Measurements from ENCODE around the gene ANKS1A.

The ANKS1A gene

DNA sequence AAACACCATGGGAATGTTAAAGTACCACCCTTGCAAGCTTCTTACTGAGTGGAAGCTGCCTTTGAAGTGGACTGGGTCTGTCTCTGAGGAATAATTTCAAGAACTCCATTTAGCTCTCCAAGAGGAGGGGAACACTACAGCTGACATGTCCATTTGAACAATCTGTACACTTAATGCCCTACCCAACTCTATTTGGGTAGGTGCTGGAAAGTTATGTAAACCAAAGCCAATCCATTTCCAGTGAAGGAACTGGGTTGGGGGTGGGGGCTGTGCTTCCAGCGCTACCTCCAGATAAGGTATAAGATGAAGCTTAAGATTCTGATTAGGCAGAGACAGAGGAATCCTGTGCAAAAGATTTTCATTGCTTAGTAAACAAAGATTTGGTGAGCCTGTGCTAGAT is 130.1 kb downstream of the ANKS1A start:
- no peak for DNase-seq (ENCODE audit: low read depth in 2 of 2)

DNA sequence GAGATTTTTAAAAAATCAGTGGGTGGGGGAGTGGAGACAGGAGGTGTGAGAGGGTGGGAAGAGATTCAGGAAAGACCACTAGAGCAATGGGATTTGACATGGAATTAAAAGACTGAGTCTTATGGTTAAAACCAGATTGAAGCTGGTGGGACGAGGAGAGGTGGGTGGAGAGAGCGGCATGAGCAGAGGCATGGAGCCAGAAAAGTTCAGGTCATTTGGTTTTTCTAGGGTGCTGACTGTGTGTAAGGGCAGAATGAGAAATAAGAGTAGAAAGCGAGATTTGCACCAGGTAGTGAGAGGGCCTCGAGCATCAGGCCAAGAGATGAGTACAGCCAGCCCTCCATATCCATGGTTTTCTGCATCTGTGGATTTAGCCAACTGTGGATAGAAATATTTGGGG is 130.8 kb downstream of the ANKS1A start:
- no peak for DNase-seq (ENCODE audit: low read depth in 2 of 2)

DNA sequence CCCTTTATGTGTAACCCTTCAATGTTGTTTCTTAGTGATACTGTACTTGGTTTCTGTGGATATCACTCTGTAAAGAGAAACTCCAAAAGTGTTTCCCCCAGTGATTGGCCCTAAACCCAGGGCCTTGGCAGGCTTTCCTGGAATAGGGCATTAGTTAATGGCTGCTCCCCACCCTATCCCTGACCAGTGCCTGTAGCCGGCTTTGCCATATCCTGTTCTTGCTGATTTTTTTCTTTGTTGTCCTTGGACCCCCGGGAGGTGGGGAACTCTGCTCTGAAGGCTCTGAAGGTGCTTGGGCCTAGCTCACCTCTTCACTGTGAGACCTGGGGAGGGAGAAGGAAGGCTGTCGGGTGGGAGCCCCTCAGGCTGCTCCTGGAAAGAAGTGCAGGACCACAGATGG is 131.9 kb downstream of the ANKS1A start:
- DNase-seq (ENCODE audit: low read depth in 2 of 2) = no peak

DNA sequence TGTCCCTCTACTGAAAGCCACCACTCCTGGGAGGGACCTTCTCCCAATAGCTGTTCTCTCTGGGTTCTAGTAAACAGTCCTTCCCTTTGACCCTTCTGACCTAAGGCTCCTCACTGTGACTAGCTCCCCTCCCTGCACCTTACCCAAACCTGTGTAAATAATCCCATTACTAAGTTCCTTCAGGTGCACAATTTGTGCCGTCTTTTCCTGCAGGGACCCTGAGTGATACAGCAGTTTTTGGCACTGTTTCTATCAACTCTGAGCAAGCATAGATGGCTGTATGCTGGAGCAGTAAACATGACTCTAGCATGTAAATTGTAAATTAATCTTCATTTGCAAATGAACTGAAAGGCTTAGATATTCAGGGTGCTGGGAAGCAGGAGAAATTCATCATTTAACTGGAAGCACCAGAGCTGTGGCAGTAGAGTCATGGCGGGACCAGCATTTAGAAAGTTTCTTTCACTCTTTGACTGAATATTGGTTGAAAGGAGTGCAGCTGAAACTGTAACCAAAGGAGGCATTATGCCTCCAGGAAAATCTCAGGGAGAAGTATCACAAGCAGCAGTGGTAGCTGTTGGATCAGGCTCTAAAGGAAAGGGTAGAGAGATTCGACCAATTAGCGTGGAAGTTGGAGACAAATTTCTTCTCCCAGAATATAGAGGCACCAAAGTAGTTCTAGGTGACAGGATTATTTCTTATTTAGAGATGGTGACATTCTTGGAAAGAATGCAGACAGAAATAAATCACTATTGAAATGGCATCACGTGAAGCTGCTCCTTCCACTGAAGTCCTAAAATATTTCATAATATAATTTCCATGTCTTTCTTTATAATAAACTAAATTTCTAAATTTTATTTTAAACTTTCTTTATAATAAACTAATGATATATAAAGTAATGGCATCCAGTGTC is 134.3 kb downstream of the ANKS1A start:
- no peak for DNase-seq (ENCODE audit: low read depth in 2 of 2)

DNA sequence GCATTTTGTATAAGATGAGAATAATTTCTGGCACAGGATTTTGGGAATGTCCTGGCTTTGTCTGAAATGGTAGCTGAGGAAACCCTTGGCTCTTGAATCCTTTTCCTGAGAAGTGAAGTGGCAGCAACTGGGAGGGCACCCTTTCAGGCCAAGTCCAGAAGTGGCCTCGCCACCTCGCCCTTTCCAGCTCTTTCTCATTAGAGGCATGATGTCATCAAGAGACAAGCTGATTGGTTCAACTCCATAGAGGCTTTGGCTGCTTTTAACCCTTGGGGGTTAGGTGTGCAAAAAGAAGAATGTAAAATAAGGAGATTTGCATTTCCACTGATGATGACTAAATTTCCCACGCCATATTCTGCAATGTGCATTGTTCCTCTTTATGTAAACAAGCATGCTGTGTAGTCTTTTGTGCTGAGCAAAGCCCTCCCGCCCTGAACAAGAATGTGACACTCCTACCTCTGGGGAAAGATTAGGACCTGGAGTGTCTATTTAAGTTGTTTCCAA is 135.5 kb downstream of the ANKS1A start:
- no peak for DNase-seq (ENCODE audit: low read depth in 2 of 2)

DNA sequence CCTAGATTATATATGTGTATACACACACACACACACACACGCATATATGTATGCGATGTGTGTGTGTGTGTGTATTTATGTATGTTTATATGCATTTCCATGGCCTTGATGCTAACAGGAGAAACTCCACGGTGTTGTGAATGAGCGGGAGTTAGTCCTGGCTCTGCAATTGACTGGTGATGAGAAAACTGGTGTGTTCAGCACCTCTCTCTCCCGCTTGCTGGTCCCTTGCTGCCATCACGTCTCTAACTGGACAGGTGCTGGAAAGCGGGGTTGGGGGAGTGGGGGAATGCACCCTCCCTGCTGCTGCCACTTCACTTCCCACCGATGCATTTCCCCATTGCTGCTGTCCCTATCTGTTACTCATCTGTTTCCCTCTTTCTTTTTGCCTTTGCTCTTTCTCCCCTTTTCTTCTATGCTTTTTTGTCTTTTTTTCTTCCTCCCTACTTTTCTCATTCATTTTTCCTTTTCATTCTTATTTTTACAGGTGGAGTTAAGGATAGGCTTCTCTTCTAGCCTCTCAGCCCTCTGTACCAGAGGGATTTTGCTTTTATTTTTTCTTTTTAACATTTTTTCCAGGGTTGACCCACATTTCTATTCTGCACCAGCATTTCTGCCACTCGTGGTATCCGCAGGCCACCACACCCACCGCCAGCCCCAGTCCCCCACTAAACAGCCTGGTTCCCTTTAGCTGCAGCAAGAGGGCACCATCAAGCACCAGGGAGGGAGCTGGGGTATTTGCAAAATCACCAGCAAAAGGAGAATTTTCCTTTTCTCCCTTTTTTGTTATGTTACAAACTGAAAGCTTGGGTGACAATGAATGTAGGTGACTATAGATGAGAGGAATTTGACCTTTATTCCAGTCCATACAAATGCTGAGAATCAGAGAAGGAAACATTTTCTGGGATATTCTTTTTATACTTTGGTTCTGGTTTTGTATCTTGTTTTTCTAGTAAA is 136.5 kb downstream of the ANKS1A start:
- DNase-seq (ENCODE audit: low read depth in 2 of 2) = no peak

DNA sequence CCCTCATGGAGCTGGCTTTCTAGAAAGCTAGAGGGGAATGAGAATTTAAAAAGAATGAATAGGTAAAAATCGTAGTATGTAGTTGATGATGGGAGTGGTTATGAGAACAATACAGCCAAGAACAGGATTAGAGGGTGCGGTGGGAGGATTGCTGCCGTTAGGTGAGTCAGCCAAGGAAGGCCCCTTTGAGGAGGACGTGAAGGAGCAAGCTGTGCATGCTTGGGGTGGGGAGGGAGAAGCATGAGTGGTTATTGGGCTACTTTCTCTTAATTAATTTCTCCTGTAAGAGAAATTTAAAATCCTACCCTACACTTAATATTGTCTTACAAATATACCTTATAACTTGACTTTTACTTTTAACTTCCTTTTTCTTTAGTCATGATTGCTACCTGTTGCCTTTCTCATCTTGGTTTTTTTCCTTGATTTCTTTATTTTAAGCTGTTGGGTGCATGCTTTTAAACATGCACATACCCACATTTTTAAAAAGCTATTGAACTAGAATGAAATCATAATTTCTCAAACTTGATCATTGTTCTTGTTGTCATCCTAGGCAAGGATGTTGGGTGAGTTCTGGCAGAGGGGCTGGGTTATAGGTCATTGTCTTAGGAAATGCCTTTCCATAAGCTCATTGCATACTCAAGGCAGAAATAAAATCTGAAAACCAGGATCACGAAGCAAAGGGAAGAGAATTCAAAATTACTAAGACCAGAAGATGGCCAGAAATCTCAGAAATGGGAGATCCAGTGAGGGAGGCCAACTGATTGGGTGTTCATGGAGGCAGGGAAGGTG is 137.6 kb downstream of the ANKS1A start:
- no peak for DNase-seq (ENCODE audit: low read depth in 2 of 2)

DNA sequence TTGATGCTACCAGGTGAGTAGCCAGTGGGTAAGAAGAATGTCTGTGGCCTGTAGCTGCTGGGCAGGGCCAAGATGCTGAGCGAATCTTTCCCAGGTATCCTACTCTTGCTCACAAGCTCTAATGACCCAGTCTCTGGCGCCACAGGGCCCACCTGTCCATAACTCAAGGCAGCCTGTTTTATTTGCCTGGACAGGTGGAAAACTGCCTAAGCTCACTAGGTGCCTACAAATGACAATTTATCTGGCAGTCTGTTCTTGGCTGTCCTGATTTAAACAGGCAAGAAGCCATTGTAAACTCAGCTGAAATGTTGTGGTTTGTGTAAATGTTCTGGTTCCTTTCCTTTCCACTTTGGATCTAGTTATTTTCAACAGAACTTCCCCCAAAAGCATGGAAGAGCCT is 138.8 kb downstream of the ANKS1A start:
- DNase-seq (ENCODE audit: low read depth in 2 of 2) = no peak

DNA sequence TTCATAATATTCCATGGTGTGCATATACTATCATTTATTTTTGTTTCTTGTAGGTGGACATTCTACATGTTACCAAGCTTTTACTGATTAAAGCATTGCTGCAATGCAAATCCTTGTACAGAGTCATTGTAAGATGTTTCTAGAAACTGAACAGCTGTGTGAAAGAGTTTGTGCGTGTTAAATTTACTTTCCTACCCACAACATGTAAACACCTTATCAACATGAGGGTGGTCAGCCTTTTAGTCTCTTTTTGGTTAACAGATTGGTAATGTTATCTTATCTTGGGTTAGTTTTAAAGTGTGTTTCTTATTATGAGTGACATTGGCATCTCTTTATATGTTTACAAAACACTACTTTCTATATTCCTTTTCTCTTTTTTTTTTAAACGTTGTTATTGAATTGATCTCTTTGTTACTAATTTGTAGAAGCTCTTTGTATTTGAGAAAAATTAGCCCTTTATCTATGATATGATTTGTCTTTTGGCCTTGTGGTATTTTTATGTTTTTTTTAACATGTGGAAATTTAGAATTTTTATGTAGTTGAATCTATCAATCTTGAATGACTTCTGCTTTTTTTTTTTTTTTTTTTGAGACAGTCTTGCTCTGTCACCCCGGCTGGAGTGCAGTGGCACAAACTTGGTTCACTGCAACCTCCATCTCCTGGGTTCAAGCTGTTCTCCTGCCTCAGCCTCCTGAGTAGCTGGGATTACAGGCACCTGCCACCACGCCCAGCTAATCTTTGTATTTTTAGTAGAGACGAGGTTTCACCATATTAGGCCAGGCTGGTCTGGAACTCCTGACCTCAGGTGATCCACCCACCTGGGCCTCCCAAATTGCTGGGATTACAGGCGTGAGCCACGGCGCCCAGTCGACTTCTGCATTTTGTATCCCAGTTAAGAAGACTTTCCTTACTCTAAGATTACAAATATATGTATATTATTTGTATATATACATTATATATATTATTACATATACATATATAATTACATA is 140.0 kb downstream of the ANKS1A start:
- DNase-seq (ENCODE audit: low read depth in 2 of 2) = no peak

DNA sequence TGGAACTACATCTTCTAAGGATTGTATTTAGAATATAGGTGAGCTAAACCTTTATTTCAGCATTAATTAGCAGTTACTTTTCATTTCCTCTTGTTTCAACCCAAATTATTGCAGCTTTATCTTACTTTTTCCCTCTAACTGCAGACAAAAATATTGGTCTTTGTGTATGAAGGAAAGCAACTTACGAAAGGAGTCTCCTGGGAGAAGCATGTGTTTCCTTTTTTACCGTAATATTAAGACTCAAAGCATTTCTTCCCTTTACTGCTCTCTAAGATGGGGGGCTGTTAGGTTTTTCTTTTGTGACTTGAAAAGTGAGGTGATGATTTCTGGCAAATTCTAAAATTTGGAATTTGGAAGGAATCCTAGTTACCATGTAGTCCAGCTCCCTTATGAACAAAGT is 141.0 kb downstream of the ANKS1A start:
- no peak for DNase-seq (ENCODE audit: low read depth in 2 of 2)

DNA sequence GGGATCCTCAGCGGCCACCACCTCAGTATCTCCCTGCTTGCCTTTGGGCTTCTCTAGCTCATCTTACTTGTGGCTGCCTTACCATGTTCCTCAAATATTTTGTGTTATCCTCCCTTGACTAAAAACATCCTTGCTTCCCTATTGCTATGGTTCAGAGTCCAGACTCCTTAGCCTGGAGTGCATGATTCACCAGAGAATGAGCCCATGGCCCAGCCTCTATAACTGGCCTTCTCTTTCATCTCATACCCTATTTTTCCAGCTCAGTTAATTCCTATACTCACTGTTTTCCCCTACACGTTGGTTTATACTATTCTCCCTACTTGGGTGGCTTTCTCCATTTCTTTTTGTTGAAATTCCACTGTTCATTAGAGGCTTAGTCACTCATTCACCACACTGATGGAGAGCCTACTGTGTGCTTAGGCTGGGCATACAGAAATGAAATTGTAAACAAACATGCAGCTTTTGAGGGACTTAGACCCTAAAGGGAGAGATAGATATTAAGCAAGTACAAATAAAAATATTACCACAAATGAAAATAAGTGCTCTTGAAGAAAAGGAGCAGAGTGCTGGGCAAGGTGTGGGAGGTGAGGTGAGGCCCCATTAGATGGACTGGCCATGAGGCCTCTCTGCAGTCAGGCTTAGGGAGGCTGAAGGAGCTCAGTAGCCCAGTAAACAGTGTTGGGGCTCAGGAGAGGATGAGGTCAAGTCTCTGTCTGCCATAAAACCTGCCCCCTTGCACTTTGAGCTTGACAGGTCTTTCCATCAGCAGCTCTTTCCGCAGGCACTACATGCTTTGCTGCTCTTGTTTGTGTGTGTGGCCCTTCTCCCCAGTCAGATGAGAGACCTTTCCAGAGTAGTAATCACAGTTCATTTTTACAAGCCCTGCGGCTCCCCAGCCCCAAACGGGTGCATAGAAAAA is 142.8 kb downstream of the ANKS1A start:
- DNase-seq (ENCODE audit: low read depth in 2 of 2) = no peak

DNA sequence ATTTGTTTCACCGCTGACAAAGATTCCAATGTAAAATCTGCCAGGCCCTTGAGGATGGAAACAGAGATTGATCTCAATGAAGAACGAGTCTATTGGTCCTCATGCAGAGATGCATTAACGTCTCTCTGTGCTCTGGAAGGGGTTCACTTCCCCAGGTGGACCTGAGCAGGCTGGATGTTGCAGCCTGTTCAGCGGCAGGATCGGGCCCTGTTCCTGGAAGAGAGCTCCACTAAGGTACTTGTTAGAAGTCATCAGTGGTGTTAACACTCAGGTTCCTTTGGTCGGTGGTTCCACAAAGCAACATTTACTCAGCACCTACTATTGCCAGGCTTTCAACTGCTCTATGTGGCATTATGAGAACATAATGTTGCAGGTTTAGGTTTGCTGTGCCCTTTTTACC is 144.6 kb downstream of the ANKS1A start:
- DNase-seq (ENCODE audit: low read depth in 2 of 2) = no peak

DNA sequence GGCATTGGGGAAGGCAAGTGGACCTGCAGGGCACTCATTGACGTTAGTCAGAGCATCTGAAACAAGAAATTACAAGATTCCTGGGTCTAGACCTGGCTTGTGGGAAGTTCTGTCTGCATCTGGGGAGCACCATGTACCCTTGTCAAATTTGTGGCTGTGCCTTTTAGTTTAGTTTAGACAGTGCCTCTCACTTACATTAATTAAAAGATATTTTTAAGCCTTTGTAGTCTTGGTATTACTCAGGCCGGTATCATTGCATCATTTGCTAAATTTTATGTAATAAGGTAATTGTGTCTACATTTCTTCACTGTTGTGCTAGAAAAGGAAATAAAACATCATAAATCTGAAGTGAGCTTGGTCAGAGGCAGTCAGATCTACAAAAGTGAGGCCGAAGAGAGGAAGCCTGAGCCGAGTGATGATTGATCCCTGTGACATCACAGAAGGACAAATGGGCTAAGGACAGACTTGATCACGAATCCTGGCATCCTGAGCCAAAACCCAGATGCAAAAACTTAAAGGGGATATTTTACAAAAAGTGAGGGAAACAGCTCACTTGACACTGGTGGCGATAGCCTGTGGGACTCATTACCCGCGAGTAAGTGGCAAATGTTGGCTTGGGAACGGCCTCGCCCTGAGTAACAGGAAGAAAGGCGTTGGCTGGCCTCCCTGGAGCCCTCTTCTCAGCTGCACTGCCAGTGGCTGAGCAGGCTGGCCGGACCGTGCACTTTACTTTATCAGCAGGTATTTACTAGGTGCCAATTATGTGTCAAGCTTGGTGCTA is 145.5 kb downstream of the ANKS1A start:
- DNase-seq (ENCODE audit: low read depth in 2 of 2) = no peak

DNA sequence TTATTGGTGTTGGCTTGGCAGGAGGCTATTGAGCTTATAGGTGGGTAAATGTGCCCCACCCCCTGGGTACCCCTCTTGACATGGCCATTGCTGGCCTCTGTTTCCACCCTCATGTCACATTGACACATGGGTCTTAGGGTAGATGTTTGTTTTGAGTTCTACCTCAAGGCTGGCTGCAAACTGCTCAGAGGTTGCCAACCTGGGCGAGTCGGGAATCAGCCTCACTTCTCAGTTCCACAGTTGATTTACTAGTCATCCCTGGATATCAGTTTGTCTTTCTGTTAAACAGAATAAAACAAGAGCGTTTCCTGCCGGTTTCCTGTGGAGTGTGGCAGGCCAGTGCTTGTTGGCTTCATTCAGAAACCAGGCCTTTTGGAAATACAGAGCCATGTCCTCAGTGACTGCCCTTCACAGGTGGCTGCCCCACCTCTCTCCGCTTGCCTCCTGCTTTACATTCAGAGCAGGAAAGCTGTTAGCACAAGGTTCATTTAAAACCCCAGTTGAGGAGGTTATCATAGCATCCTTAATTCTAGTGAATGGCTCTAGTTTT is 146.5 kb downstream of the ANKS1A start:
- DNase-seq (ENCODE audit: low read depth in 2 of 2) = no peak

DNA sequence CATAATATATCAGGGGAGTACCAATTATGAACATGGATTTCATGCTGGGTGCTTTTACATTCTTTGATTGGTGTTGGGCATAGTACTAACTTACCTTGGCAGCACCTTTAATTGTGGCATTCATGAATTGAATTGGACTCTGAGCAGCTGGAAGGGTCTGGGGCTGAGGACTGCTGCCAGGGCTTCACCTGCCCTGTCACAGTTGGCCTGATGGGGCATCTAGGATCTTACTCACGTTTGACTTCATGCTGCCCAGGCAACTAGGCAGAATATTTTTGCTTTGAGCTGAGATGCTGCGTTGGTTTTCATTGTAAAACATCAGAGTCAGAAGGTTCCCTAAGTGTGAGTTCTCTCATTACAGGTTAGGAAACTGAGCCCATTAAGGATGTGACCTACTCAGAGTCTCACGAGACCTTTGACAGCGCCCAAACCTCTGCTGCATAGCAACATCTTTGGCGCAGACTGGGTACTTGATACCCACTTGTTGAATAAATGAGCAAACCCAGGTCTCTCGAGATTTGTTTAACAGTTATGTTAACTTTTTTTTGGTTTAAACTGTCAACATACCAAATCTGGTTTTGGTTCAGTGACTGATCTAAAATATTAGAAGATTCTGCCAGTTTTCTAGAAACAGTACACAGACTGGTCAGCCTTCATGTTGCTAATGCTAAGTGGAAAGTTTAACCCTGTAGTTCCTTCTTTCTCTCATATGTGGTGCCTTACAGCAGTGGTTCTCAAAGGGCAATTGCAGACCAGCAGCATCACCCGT is 147.2 kb downstream of the ANKS1A start:
- DNase-seq (ENCODE audit: low read depth in 2 of 2) = no peak

DNA sequence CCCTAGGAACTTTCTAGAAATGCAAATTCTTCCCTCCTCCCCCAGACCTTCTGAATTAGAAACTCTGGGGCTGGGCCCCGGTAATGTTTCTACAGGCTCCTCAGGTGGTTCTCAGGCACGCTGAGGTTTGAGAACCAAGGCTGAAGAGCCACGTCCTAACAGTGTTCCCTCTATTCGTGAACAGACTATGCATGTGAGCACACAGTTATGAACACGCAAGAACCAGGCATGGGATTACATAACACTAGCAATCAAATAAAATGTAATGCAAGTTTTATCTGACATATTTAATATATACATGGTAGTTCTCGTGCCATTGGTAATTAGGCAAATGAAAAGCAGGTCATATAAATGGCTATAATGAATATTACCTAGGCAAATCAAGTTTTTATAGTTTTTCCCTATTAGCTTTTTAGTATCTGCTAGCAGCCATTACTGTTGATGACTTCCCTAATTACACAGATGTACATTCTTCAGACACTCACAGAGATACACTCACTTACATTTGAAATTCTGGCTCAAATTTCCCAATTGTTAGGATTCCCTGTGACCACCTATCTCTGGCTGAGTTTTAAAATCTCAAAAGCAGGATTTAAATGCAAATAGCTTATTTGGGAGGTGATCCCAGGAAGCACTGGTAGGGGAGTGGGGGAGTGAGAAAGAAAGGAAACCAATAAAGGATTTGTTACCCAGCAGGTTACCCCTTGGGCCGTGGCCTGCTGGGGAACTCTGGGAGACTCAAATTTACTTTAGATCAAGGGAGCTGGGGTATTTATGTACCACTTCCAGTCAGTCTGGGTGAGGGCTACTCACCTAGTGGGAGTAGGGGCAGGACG is 148.0 kb downstream of the ANKS1A start:
- DNase-seq (ENCODE audit: low read depth in 2 of 2) = no peak

DNA sequence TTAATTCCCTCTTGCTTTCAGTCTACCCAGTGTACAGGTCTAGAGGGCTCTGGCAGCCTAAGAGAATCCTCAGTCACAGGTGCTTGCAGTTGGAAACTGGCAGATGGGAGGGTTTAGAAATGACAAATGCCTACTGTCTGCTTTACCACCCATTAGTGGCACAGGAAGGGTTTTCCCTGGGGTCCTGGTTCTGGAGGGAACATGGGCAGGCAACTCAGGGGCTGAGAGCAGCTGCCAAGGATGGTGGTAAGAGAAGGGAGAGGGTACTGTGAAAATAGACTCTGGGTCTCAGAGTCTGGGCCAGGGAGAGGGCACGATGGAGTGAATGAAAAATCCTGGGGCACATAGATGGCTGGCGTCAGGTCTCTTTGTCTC is 148.6 kb downstream of the ANKS1A start:
- DNase-seq (ENCODE audit: low read depth in 2 of 2) = no peak

All from stimulated activated CD8-positive, alpha-beta memory T cell treated with anti-CD3 and anti-CD28 coated beads, Interleukin-2, amount 100 ng/mL, for 48 hours (primary cell).